NCI-H524 (cell line): ENCODE results near the gene CD14.
A peak's percentile ranks its signal among the peaks of the same experiment; 100 is the strongest.
"Not testable (repeated sequence)": the region's sequence is repeated elsewhere in the genome, so short reads cannot be mapped to it uniquely, and the experiment has no call there.

Source experiments
- DNase-seq, 2 experiments: peaks; one replicate each; lab custom pipeline; 2025; lab: John Stamatoyannopoulos, UW

The CD14 gene

GRCh38 chr5:140596321-140596741 lies 36.6 kb downstream of the CD14 start:
- no peak for DNase-seq

GRCh38 chr5:140595538-140596300 lies 37.3 kb downstream of the CD14 start:
- DNase-seq: no peak

GRCh38 chr5:140594169-140594568 lies 38.8 kb downstream of the CD14 start:
- no peak for DNase-seq

- not testable (repeated sequence) for DNase-seq
Observed at GRCh38 chr5:140593070-140593469, 39.9 kb downstream of the CD14 start.

GRCh38 chr5:140591747-140592372 lies 41.1 kb downstream of the CD14 start:
- DNase-seq: peak in 1 of 2 experiments; percentile 20

GRCh38 chr5:140590861-140591260 lies 42.1 kb downstream of the CD14 start:
- DNase-seq: no peak

- DNase-seq: no peak
Observed at GRCh38 chr5:140588311-140589070, 44.5 kb downstream of the CD14 start.

GRCh38 chr5:140587495-140587894 lies 45.5 kb downstream of the CD14 start:
- no peak for DNase-seq
